ENCODE results near the gene FEN1. TPM values are rescaled to one million over a fixed set of nuclear protein-coding genes. Genes with fewer than 3 reads are reported as not detected.

FEN1 gene
- total and polyA plus RNA-seq, 2 donors from 2014 or later: 8.5 to 8.8 TPM

GRCh38 chr11:61846362-61847020, 53.8 kb downstream of the FEN1 start:
- intact Hi-C loops (cut with DNase I): no loop called here
- Histone ChIP-seq H3K36me3 (ENCODE audit: control insufficient read depth in 2 of 3, insufficient read depth in 3 of 3, low read length in 3 of 3) (peaks cover 2 to 6% (median 5%) of the 10 kb centered on the region in 3 donors), H3K27me3 (ENCODE audit: control insufficient read depth, insufficient read depth, low read length) (no peaks in the 10 kb centered on the region), H3K4me1 (ENCODE audit: control insufficient read depth in 2 of 3, insufficient read depth in 2 of 3, low read depth in 1 of 3, low read length in 3 of 3) (no peaks in the 10 kb centered on the region), H3K9ac (ENCODE audit: low read length in 3 of 3) (no peak overlapping the region), H3K4me3 (ENCODE audit: low read length in 3 of 3) (no peak overlapping the region), H3K27ac (ENCODE audit: low read depth in 2 of 2, low read length in 2 of 2) (no peak overlapping the region), H3K9me3 (ENCODE audit: control insufficient read depth in 2 of 3, insufficient read depth in 1 of 3, low read length in 3 of 3) (no peaks in the 10 kb centered on the region)
- DNase-seq: peak in 1 of 5 donors; percentile 18
- TF ChIP-seq CTCF (IDR thresholded peaks at IDR 0.05; ENCODE audit: borderline replicate concordance, extremely low read depth, insufficient read depth): no peak
- no peak for FAIRE-seq

Other genes starting within 250 kb of the FEN1 start
- 5.7 TPM for gene SYT7, start 211.8 kb upstream of the FEN1 start, total RNA-seq
- gene SYT7, start 211.8 kb upstream of the FEN1 start, polyA plus RNA-seq (ENCODE audit: insufficient read depth, low read depth, low replicate concordance): 6.7 TPM
- 3.9 TPM for gene DAGLA, start 112.5 kb upstream of the FEN1 start, total RNA-seq
- 1.4 TPM for gene DAGLA, start 112.5 kb upstream of the FEN1 start, polyA plus RNA-seq (ENCODE audit: insufficient read depth, low read depth, low replicate concordance)
- 36.3 TPM for gene MYRF, start 40.3 kb upstream of the FEN1 start, total RNA-seq
- 6.0 TPM for gene MYRF, start 40.3 kb upstream of the FEN1 start, polyA plus RNA-seq (ENCODE audit: insufficient read depth, low read depth, low replicate concordance)
- 92.1 TPM for gene TMEM258, start 312 bp upstream of the FEN1 start, total RNA-seq
- 228 TPM for gene TMEM258, start 312 bp upstream of the FEN1 start, polyA plus RNA-seq (ENCODE audit: insufficient read depth, low read depth, low replicate concordance)
- gene FADS1, start 24.1 kb downstream of the FEN1 start, total RNA-seq: 19.5 TPM
- gene FADS1, start 24.1 kb downstream of the FEN1 start, polyA plus RNA-seq (ENCODE audit: insufficient read depth, low read depth, low replicate concordance): 6.7 TPM
- 49.2 TPM for gene FADS2, start 35.4 kb downstream of the FEN1 start, total RNA-seq
- 9.8 TPM for gene FADS2, start 35.4 kb downstream of the FEN1 start, polyA plus RNA-seq (ENCODE audit: insufficient read depth, low read depth, low replicate concordance)
- gene FADS3, start 98.6 kb downstream of the FEN1 start, total RNA-seq: 58.2 TPM
- gene FADS3, start 98.6 kb downstream of the FEN1 start, polyA plus RNA-seq (ENCODE audit: insufficient read depth, low read depth, low replicate concordance): 20.5 TPM
- gene RAB3IL1, start 124.7 kb downstream of the FEN1 start, total RNA-seq: 14.6 TPM
- gene RAB3IL1, start 124.7 kb downstream of the FEN1 start, polyA plus RNA-seq (ENCODE audit: insufficient read depth, low read depth, low replicate concordance): 27.8 TPM
- gene BEST1, start 157.4 kb downstream of the FEN1 start, total RNA-seq: 7.1 TPM
- 0.62 TPM for gene BEST1, start 157.4 kb downstream of the FEN1 start, polyA plus RNA-seq (ENCODE audit: insufficient read depth, low read depth, low replicate concordance)
- gene FTH1, start 174.7 kb downstream of the FEN1 start, total RNA-seq: 3,221 TPM
- gene FTH1, start 174.7 kb downstream of the FEN1 start, polyA plus RNA-seq (ENCODE audit: insufficient read depth, low read depth, low replicate concordance): 7,914 TPM

Data from kidney (tissue), 14 donors.